GM21737 (cell line): ENCODE data around the gene LDHB.
"Not testable (repeated sequence)": the region's sequence is repeated elsewhere in the genome, so short reads cannot be mapped to it uniquely, and the experiment has no call there.

Experiments
- ATAC-seq: cut with Tn5 transposase; IDR thresholded peaks from one replicate; pipeline ENCODE4 v1.9.1; 2021; ENCODE audit warnings: mild to moderate bottlenecking, moderate library complexity; ENCODE audit not compliant: unreplicated experiment

LDHB gene

GRCh38 chr12:21657326-21658077, at the start of gene LDHB:
TSS of gene LDHB (minus strand) at chr12:21657842. CDS start at chr12:21654671, 3,171 bp downstream.
- ATAC-seq: peak; percentile 98

- ATAC-seq: no peak
Observed at GRCh38 chr12:21704847-21705246, 47.2 kb upstream of the LDHB start.

GRCh38 chr12:21699851-21700250, 42.2 kb upstream of the LDHB start:
- no peak for ATAC-seq

- no peak for ATAC-seq
Observed at GRCh38 chr12:21697904-21698630, 40.4 kb upstream of the LDHB start.

GRCh38 chr12:21696625-21697024, 39.0 kb upstream of the LDHB start:
- ATAC-seq: no peak

- no peak for ATAC-seq
Observed at GRCh38 chr12:21695986-21696385, 38.3 kb upstream of the LDHB start.

GRCh38 chr12:21694660-21695059, 37.0 kb upstream of the LDHB start:
- ATAC-seq: no peak

GRCh38 chr12:21691515-21691914, 33.9 kb upstream of the LDHB start:
- ATAC-seq: no peak

GRCh38 chr12:21690704-21691368, 33.2 kb upstream of the LDHB start:
- ATAC-seq: no peak

GRCh38 chr12:21683115-21683514, 25.5 kb upstream of the LDHB start:
- ATAC-seq: no peak

- ATAC-seq: no peak
Observed at GRCh38 chr12:21678959-21679358, 21.3 kb upstream of the LDHB start.

GRCh38 chr12:21677622-21678277, 20.1 kb upstream of the LDHB start:
- ATAC-seq: no peak

- no peak for ATAC-seq
Observed at GRCh38 chr12:21677204-21677603, 19.6 kb upstream of the LDHB start.

- no peak for ATAC-seq
Observed at GRCh38 chr12:21676776-21677175, 19.1 kb upstream of the LDHB start.

- ATAC-seq: no peak
Observed at GRCh38 chr12:21675641-21676040, 18.0 kb upstream of the LDHB start.

- no peak for ATAC-seq
Observed at GRCh38 chr12:21675096-21675495, 17.5 kb upstream of the LDHB start.

- ATAC-seq: not testable (repeated sequence)
Observed at GRCh38 chr12:21673830-21674552, 16.3 kb upstream of the LDHB start.

- no peak for ATAC-seq
Observed at GRCh38 chr12:21672146-21672545, 14.5 kb upstream of the LDHB start.

GRCh38 chr12:21666722-21667121, 9.1 kb upstream of the LDHB start:
- ATAC-seq: no peak

GRCh38 chr12:21665816-21666215, 8.2 kb upstream of the LDHB start:
- no peak for ATAC-seq
